GM19467 (cell line): ENCODE data around the gene SCAMP3.
"Not testable (repeated sequence)": the region's sequence is repeated elsewhere in the genome, so short reads cannot be mapped to it uniquely, and the experiment has no call there.

ENCODE experiments used
- ATAC-seq: cut with Tn5 transposase; IDR thresholded peaks from one replicate; pipeline ENCODE4 v1.9.1; 2021; ENCODE audit warnings: mild to moderate bottlenecking, moderate library complexity; ENCODE audit not compliant: unreplicated experiment

The SCAMP3 gene

GRCh38 chr1:155255243-155256007, 6.7 kb downstream of the SCAMP3 start, which contains the start of gene ENTREP3:
Gene ENTREP3, minus strand, starts transcription at chr1:155255483. Its CDS starts 606 bp downstream, at chr1:155254877.
- peak; percentile 45 for ATAC-seq

- no peak for ATAC-seq
These were observed 7.4 kb downstream of the SCAMP3 start for GRCh38 chr1:155254714-155255242.

GRCh38 chr1:155254228-155254713, 7.9 kb downstream of the SCAMP3 start:
- ATAC-seq, result no peak

- no peak for ATAC-seq
These were observed 8.4 kb downstream of the SCAMP3 start for GRCh38 chr1:155253797-155254196.

GRCh38 chr1:155253208-155253607, 9.0 kb downstream of the SCAMP3 start:
- ATAC-seq, result no peak

GRCh38 chr1:155251566-155251965, 10.6 kb downstream of the SCAMP3 start:
- ATAC-seq, result no peak

GRCh38 chr1:155250633-155251449, 11.3 kb downstream of the SCAMP3 start:
- ATAC-seq, result peak; percentile 72

- ATAC-seq, result peak; percentile 16
These were observed 11.9 kb downstream of the SCAMP3 start for GRCh38 chr1:155250246-155250632.

GRCh38 chr1:155247667-155248553, 14.2 kb downstream of the SCAMP3 start:
- no peak for ATAC-seq

GRCh38 chr1:155246796-155247195, 15.4 kb downstream of the SCAMP3 start:
- not testable (repeated sequence) for ATAC-seq

GRCh38 chr1:155245163-155245524, 17.0 kb downstream of the SCAMP3 start:
- ATAC-seq, result no peak

GRCh38 chr1:155244368-155245162, 17.6 kb downstream of the SCAMP3 start:
- ATAC-seq, result peak; percentile 74

GRCh38 chr1:155242805-155243358, 19.3 kb downstream of the SCAMP3 start:
- no peak for ATAC-seq

GRCh38 chr1:155241841-155242264, 20.3 kb downstream of the SCAMP3 start:
- no peak for ATAC-seq

- ATAC-seq, result no peak
These were observed 21.0 kb downstream of the SCAMP3 start for GRCh38 chr1:155241069-155241679.

GRCh38 chr1:155236451-155236850, 25.7 kb downstream of the SCAMP3 start:
- ATAC-seq, result no peak

GRCh38 chr1:155235375-155235774, 26.8 kb downstream of the SCAMP3 start:
- not testable (repeated sequence) for ATAC-seq

- not testable (repeated sequence) for ATAC-seq
These were observed 28.7 kb downstream of the SCAMP3 start for GRCh38 chr1:155233502-155233901.
